Thyroid gland (tissue), 4 donors: ENCODE measurements around the gene GBP7.

ENCODE experiments used
- CTCF ChIP-seq, 6 experiments: fragments of 200-600 bp in 3 of 6; fragments of 450-650 bp in 3 of 6; sonication (generic) in 3 of 6; IDR thresholded peaks; one replicate each; pipeline ENCODE4 v1.5.1; 2016 to 2019; ENCODE audit warnings: antibody characterized with exemption in 6 of 6, mild to moderate bottlenecking in 2 of 6, inconsistent platforms in 1 of 6, moderate library complexity in 1 of 6
- POLR2A ChIP-seq, 2 donors: fragments of 450-650 bp; IDR thresholded peaks; one replicate each; pipeline ENCODE4 v1.6.1; 2017; ENCODE audit warnings: antibody characterized with exemption in 2 of 2, mild to moderate bottlenecking in 2 of 2, moderate library complexity in 1 of 2

- TF ChIP-seq CTCF (IDR thresholded peaks at IDR 0.05) (no peak), POLR2A (IDR thresholded peaks at IDR 0.05) (no peak)
Measured at GRCh38 chr1:89191314-89191713, 15.5 kb upstream of the GBP7 start.
